Occipital lobe (tissue), 2 donors: ENCODE data around the gene SSRP1. TPM values are rescaled to one million over a fixed set of nuclear protein-coding genes. Genes with fewer than 3 reads are reported as not detected.

Experiments used
- DNase-seq: peaks from one replicate; lab custom pipeline; 2025; lab: John Stamatoyannopoulos, UW
- total RNA-seq: library from RNA; depleted of rRNA; stranded (reverse); fragments of >200 nt; gene quantifications from one replicate; pipeline ENCODE4 v1.2.3, GENCODE V29; 2014

Gene SSRP1
- total RNA-seq, 1 donor from 2014 or later: 49.8 TPM

- DNase-seq: no peak
Observed at GRCh38 chr11:57315491-57315890, 20.2 kb downstream of the SSRP1 start.

- DNase-seq: no peak
Observed at GRCh38 chr11:57314221-57314973, 21.3 kb downstream of the SSRP1 start.

GRCh38 chr11:57313788-57314135 is 21.9 kb downstream of the SSRP1 start:
- no peak for DNase-seq

- DNase-seq: no peak
Observed at GRCh38 chr11:57313071-57313787, 22.5 kb downstream of the SSRP1 start.

- no peak for DNase-seq
Observed at GRCh38 chr11:57312511-57313021, 23.1 kb downstream of the SSRP1 start.

GRCh38 chr11:57311109-57311936 is 24.4 kb downstream of the SSRP1 start:
- peak; percentile 62 for DNase-seq

- no peak for DNase-seq
Observed at GRCh38 chr11:57310630-57311086, 25.0 kb downstream of the SSRP1 start.

- DNase-seq: no peak
Observed at GRCh38 chr11:57310091-57310490, 25.6 kb downstream of the SSRP1 start.

- DNase-seq: no peak
Observed at GRCh38 chr11:57309106-57310059, 26.3 kb downstream of the SSRP1 start.

- DNase-seq: no peak
Observed at GRCh38 chr11:57308426-57309060, 27.1 kb downstream of the SSRP1 start.

- no peak for DNase-seq
Observed at GRCh38 chr11:57307666-57308270, 27.9 kb downstream of the SSRP1 start.

GRCh38 chr11:57306940-57307565 is 28.6 kb downstream of the SSRP1 start:
- no peak for DNase-seq

- DNase-seq: no peak
Observed at GRCh38 chr11:57306161-57306876, 29.4 kb downstream of the SSRP1 start.

- DNase-seq: no peak
Observed at GRCh38 chr11:57305523-57305922, 30.2 kb downstream of the SSRP1 start.

- peak; percentile 11 for DNase-seq
Observed at GRCh38 chr11:57303990-57304579, 31.6 kb downstream of the SSRP1 start.

GRCh38 chr11:57303280-57303989 is 32.3 kb downstream of the SSRP1 start:
- no peak for DNase-seq

- no peak for DNase-seq
Observed at GRCh38 chr11:57302489-57302888, 33.2 kb downstream of the SSRP1 start.
